Lower leg skin (tissue), 4 donors: ENCODE results near the gene FBXW8. TPM values are rescaled to one million over a fixed set of nuclear protein-coding genes. Genes with fewer than 3 reads are reported as not detected.

Experiments
- DNase-seq, 2 donors: peaks; one replicate each; pipeline ENCODE4 v3.0.0-alpha.2; 2019; ENCODE audit warnings: low spot score in 2 of 2
- H3K4me3 ChIP-seq: fragments of 200-600 bp; sonication (generic); 2 replicates; pipeline ENCODE4 v1.5.1; 2017; ENCODE audit warnings: mild to moderate bottlenecking, low read depth; ENCODE audit not compliant: poor library complexity, severe bottlenecking
- CTCF ChIP-seq, 3 donors: fragments of 450-650 bp; IDR thresholded peaks; one replicate each; pipeline ENCODE4 v1.5.1; 2016; ENCODE audit warnings: antibody characterized with exemption in 3 of 3, mild to moderate bottlenecking in 3 of 3, moderate library complexity in 2 of 3
- POLR2A ChIP-seq, 2 donors: fragments of 450-650 bp; IDR thresholded peaks; one replicate each; pipeline ENCODE4 v1.6.1; 2016 to 2017; ENCODE audit warnings: antibody characterized with exemption in 2 of 2, mild to moderate bottlenecking in 1 of 2, moderate library complexity in 1 of 2
- whole genome bisulfite sequencing, 2 donors: methylation state at CpG; one replicate each; pipeline ENCODE4 v1.1.5; 2018; 5-methylcytosine and 5-hydroxymethylcytosine counted together
- intact Hi-C: fragments of 100-400 bp; cut with DNase I; formaldehyde crosslinking; loops from one replicate; pipeline ENCODE4 v1.15.0; 2023; ENCODE audit warnings: low total_unique reads
- total RNA-seq, 4 donors: library from RNA; depleted of rRNA; stranded (reverse); fragments of >200 nt; gene quantifications; one replicate each; pipeline ENCODE4 v1.1.0, GENCODE V29; 2016

The FBXW8 gene
- total RNA-seq, 4 donors from 2014 or later, result 8.1 to 17.0 (median 15.8) TPM

- TF ChIP-seq POLR2A (IDR thresholded peaks at IDR 0.05) (no peak), CTCF (IDR thresholded peaks at IDR 0.05) (no peak)
- DNase-seq, result no peak
- H3K4me3 ChIP-seq, result no peak overlapping the region
- intact Hi-C loops, result no loop called here
Observed at GRCh38 chr12:116916122-116916521, 5.4 kb downstream of the FBXW8 start.

GRCh38 chr12:116916714-116917114 lies 6.0 kb downstream of the FBXW8 start:
- no peak overlapping the region for H3K4me3 ChIP-seq
- no peak for TF ChIP-seq POLR2A (IDR thresholded peaks at IDR 0.05)
- peak in 1 of 3 donors; percentile 77 for TF ChIP-seq CTCF (IDR thresholded peaks at IDR 0.05)
- 60 to 74% methylated on average over 5 of the region's 5 CpGs for WGBS, 2 donors
- intact Hi-C loops, result no loop called here
- no peak for DNase-seq

DNA sequence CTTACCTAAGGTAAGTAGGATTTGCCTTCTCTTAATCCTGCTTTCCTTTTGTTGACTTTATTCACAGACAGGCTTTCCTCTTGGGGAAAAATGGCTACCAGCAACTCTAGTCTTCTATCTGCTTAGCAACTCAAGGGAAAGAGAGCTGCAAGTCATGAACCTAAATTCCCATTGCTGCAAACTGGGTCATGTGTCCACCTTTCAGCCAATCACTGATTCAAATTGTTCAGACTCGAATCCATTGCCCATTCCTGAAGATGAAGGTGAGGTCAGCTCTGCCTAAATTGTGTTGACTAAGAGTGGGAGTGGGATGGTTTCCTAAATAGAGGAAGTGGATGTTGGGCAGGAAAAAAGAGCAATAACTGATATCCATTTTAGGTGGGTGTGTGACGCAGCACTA lies 7.7 kb downstream of the FBXW8 start:
- intact Hi-C loops, result no loop called here
- 82 to 95% methylated on average over 2 of the region's 2 CpGs for WGBS, 2 donors
- no peak for DNase-seq
- H3K4me3 ChIP-seq, result no peak overlapping the region
- TF ChIP-seq POLR2A (IDR thresholded peaks at IDR 0.05), result no peak
- TF ChIP-seq CTCF (IDR thresholded peaks at IDR 0.05), result no peak

- H3K4me3 ChIP-seq, result no peak overlapping the region
- no peak for DNase-seq
- TF ChIP-seq POLR2A (IDR thresholded peaks at IDR 0.05), result no peak
- TF ChIP-seq CTCF (IDR thresholded peaks at IDR 0.05), result no peak
- intact Hi-C loops, result no loop called here
- 68 to 73% methylated on average over 4 of the region's 4 CpGs for WGBS, 2 donors
Observed at GRCh38 chr12:116919247-116919661, 8.5 kb downstream of the FBXW8 start.

GRCh38 chr12:116919706-116920485 lies 9.1 kb downstream of the FBXW8 start:
- no peak for DNase-seq
- intact Hi-C loops, result no loop called here
- H3K4me3 ChIP-seq, result no peak overlapping the region
- no peak for TF ChIP-seq POLR2A (IDR thresholded peaks at IDR 0.05)
- no peak for TF ChIP-seq CTCF (IDR thresholded peaks at IDR 0.05)
- WGBS, 2 donors, result 70 to 75% methylated on average over 6 of the region's 6 CpGs

DNA sequence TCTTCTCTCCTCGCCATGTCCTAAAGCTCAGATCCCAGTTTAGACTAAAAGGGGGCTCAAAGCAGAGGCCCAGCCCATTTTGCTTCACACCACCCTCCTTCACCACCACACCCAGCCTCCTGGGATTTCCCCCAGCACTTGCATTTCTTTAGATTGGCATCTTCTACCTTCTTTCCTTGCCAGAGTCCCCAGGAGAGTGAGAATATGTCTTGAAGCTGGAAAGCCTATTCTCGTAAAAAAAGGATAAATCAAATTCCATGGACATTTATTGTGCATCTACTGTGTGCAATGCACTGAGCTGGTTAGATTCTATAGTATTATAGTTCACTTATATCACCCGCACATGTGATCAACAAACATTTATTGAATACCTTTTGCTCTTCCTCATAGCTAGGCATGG lies 10.2 kb downstream of the FBXW8 start:
- TF ChIP-seq CTCF (IDR thresholded peaks at IDR 0.05) (no peak), POLR2A (IDR thresholded peaks at IDR 0.05) (no peak)
- intact Hi-C loops, result no loop called here
- 73 to 75% methylated on average over 3 of the region's 3 CpGs for WGBS, 2 donors
- no peak overlapping the region for H3K4me3 ChIP-seq
- no peak for DNase-seq
